SU-DHL-6 (cell line): ENCODE data around the gene GUCA1C.

Source experiments
- CTCF ChIP-seq: fragments of 200-600 bp; sonication (generic); IDR thresholded peaks from one replicate; pipeline ENCODE4 v1.5.1; 2017; ENCODE audit warnings: antibody characterized with exemption, mild to moderate bottlenecking, low read length, moderate library complexity; ENCODE audit not compliant: insufficient read depth, poor library complexity, severe bottlenecking
- EZH2phosphoT487 ChIP-seq: fragments of 200-600 bp; sonication (generic), shearing (Covaris generic); conservative IDR thresholded peaks from 2 replicates; pipeline ENCODE4 v1.6.1; 2018; ENCODE audit warnings: mild to moderate bottlenecking, antibody characterized with exemption, low read length, moderate library complexity, mixed read lengths

DNA sequence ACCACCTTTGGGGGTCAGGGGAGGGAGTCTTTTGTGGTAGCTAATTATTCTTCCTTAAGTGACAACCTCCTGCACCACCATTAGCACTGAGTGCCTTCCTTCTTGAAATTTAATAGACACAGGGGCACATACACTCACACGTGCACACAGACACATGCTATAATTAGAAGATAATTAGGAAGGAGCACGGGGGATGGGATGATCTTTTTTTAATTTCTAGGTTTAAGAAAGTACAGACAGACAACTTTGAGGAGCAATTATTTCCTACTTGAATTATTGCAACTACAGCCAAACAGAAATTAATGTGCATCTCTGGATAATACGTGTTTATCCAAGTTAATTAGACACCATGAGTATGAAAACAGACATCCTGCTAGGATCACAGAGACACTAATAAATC lies 44.8 kb upstream of the GUCA1C start:
- no peak for TF ChIP-seq CTCF
- TF ChIP-seq EZH2phosphoT487: no peak
